HL-60 (cell line): ENCODE data around the gene MMP20.

Source experiments
- DNase-seq, 2 experiments: peaks; one replicate each; pipeline ENCODE4 v3.0.0-alpha.2; 2010 to 2020; ENCODE audit warnings: low read depth in 1 of 2, low spot score in 1 of 2
- H3K27ac ChIP-seq: fragments of 250-450 bp; sonication (Bioruptor Pico); replicated peaks from 2 replicates; pipeline ENCODE4 v1.5.1; 2020; ENCODE audit warnings: mild to moderate bottlenecking, moderate library complexity
- H3K27me3 ChIP-seq: fragments of 250-450 bp; sonication (Bioruptor Pico); 2 replicates; pipeline ENCODE4 v1.5.1; 2021; ENCODE audit warnings: mild to moderate bottlenecking, moderate library complexity; ENCODE audit not compliant: insufficient read depth, poor library complexity, severe bottlenecking
- H3K4me3 ChIP-seq: replicated peaks from 2 replicates; pipeline ENCODE4 v1.5.1; 2011; ENCODE audit warnings: mild to moderate bottlenecking, control low read depth, low read length; ENCODE audit not compliant: insufficient read depth
- GABPA ChIP-seq: IDR thresholded peaks from 2 replicates; pipeline ENCODE4 v1.6.1; 2012; ENCODE audit warnings: low read depth
- POLR2AphosphoS5 ChIP-seq: IDR thresholded peaks from 2 replicates; pipeline ENCODE4 v1.6.1; 2012; ENCODE audit warnings: low read depth
- REST ChIP-seq: IDR thresholded peaks from 2 replicates; pipeline ENCODE4 v1.6.1; 2012; ENCODE audit warnings: low read depth; ENCODE audit not compliant: insufficient replicate concordance
- SPI1 ChIP-seq: IDR thresholded peaks from 2 replicates; pipeline ENCODE4 v1.6.1; 2012; ENCODE audit warnings: low read depth, mild to moderate bottlenecking, borderline replicate concordance
- TF ChIP-seq, protein P1 (sequence below): IDR thresholded peaks from one replicate; pipeline ENCODE4 v1.5.1; 2011; ENCODE audit warnings: low read length, control low read depth, inconsistent platforms; ENCODE audit not compliant: insufficient read depth

Gene MMP20

GRCh38 chr11:102575012-102575411 lies 50.1 kb downstream of the MMP20 start:
- no peaks in the 10 kb centered on the region for H3K27me3 ChIP-seq
- no peak for DNase-seq
- TF ChIP-seq POLR2AphosphoS5: no peak
- no peak for TF ChIP-seq GABPA
- no peak for TF ChIP-seq SPI1
- TF ChIP-seq, protein P1, sequence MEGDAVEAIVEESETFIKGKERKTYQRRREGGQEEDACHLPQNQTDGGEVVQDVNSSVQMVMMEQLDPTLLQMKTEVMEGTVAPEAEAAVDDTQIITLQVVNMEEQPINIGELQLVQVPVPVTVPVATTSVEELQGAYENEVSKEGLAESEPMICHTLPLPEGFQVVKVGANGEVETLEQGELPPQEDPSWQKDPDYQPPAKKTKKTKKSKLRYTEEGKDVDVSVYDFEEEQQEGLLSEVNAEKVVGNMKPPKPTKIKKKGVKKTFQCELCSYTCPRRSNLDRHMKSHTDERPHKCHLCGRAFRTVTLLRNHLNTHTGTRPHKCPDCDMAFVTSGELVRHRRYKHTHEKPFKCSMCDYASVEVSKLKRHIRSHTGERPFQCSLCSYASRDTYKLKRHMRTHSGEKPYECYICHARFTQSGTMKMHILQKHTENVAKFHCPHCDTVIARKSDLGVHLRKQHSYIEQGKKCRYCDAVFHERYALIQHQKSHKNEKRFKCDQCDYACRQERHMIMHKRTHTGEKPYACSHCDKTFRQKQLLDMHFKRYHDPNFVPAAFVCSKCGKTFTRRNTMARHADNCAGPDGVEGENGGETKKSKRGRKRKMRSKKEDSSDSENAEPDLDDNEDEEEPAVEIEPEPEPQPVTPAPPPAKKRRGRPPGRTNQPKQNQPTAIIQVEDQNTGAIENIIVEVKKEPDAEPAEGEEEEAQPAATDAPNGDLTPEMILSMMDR: no peak
- TF ChIP-seq REST: no peak

DNA sequence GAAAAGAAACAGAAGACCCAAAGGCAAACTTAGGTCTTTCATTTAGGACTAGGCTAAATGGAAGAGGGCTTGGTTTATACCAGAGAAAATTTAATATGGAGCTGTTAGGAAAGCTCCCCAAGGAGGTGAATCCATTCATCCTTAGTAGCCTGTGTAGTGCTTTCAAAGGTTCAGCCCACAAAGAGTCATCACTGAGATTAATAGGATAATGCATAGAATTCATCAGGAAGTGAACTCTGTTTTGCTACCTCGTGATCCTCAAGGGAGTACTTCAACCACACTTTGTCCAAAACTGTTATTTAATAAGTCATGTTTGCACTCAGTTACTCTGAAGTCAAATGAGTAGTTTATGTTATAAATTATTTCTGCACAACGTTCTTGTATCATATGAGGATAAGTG lies 51.3 kb downstream of the MMP20 start:
- Histone ChIP-seq H3K4me3 (no peak overlapping the region), H3K27ac (no peak overlapping the region), H3K27me3 (no peaks in the 10 kb centered on the region)
- TF ChIP-seq POLR2AphosphoS5: no peak
- no peak for DNase-seq

More at GRCh38 chr11:102575012-102575411, 50.1 kb downstream of the MMP20 start:
- no peak overlapping the region for H3K27ac ChIP-seq
- no peak overlapping the region for H3K4me3 ChIP-seq

- DNase-seq: no peak
- TF ChIP-seq SPI1 (no peak), GABPA (no peak), POLR2AphosphoS5 (no peak), REST (no peak)
- TF ChIP-seq, protein P1: no peak
- H3K4me3 ChIP-seq: no peak overlapping the region
- no peak overlapping the region for H3K27ac ChIP-seq
- H3K27me3 ChIP-seq: no peaks in the 10 kb centered on the region
Observed at GRCh38 chr11:102572554-102573220, 52.4 kb downstream of the MMP20 start.

- Histone ChIP-seq H3K27ac (no peak overlapping the region), H3K27me3 (no peaks in the 10 kb centered on the region), H3K4me3 (no peak overlapping the region)
- no peak for TF ChIP-seq SPI1
- TF ChIP-seq, protein P1: no peak
- DNase-seq: no peak
Observed at GRCh38 chr11:102568851-102569250, 56.3 kb downstream of the MMP20 start.
